ENCODE measurements around the gene DNAJC1.

The DNAJC1 gene

DNA sequence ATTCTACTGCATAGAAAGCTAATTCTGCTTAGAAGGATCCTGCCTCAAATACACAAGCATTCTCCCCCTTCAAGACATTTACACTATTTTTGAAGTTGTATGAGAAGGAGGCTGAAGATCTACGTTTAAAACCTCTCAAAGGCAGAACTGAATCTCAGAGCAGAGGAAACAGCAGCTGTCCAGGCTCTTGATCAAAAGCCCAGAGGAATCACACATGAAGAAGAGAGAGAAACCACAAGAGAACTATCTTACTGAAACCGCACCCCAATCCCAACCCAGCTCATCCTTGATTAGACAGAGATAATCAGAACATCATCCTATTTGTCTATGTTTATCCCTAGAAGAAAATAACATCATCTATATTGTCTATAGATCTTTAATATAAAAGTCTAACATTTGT is 2.2 kb upstream of the DNAJC1 start:
- no peak for DNase-seq

DNA sequence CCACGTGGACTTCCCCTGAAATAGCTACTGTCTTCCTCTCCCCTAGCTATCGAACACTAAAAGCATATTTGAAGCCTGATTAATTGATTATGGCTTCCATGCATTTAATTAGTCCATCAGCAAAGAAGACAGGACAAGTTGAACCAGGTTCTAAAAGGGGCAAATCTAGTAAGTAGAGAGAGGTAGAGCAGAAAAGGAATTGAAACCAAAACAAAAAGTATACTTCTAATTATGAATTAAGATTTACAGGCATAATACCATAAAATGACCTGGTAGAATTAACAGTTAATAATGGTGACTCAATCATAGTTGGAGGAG is 393 bp upstream of the DNAJC1 start:
- no peak for DNase-seq

DNA sequence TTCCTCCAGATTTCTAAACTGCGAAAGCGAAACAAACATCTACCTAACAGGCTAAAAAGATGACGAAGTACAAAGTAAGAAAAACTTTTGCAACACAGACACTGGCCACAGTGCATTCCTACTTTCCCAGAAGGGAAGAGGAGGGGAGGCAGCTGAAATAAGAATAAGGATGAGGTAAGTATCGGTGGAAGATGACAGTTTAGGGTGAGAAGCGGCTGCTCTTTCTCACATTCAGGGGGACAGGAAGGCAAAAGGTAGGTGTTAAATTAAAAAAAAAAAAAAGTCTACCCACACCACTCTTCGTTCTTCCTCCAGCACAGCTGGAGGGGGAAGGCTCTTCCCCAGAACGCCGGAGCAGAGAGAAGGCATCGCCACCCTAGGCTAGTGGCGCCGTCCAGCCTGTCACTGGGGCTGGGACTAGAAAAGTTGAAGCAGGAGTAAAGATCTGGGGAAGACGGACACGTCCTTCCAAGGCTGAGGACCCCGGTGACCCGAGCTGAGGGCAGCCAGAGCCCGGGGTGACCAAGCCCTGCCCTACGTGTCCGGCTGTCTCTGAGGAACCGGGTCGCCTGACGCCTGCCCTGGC is 846 bp downstream of the DNAJC1 start:
- DNase-seq = no peak

DNA sequence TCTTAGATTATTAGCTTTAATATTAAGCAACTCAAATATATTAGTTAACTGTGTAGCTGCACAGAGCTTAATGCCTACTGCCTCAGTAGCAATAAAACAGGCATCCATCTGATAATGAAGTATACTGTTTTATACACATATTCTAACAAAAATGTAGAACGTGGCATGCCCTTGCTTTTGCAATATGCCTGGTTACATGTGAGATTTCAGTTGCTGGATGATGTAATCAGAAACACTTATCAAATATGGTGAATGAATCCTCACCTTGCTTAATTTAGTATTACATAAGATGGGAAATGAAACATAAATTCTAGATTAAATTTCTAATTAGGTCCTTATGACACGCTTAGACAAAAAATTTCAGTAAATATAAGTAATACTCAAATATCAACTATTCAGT is 8.0 kb downstream of the DNAJC1 start:
- no peak for DNase-seq

DNA sequence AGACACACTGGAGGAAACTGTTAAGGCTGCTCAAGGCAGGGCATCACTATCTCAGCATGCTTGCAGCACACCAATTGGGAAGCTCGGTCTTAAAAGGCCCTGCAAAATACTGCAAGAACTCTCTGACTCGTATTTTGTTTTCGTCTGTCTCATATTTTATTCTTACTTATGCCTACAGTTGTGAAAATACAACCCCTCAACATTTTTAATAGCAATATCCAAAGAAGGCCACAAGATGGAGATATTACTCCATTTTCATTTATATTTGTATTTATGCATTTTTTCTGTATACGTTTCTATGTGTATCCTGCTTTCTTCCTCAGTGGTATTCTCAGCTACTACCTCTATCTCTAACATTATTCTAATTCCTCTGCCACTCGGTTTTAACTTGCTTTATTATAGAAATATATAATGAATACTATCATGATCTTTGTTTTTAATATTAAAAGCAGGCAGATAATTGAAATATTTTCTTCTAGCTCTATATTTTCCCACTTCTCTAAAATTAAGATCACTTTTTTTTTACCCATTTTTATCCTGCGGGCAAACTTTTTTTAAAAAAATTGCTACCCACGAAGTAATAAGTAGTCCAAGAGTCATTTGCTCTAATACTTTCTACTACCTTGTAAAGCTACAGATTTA is 10.0 kb downstream of the DNAJC1 start:
- DNase-seq = no peak

DNA sequence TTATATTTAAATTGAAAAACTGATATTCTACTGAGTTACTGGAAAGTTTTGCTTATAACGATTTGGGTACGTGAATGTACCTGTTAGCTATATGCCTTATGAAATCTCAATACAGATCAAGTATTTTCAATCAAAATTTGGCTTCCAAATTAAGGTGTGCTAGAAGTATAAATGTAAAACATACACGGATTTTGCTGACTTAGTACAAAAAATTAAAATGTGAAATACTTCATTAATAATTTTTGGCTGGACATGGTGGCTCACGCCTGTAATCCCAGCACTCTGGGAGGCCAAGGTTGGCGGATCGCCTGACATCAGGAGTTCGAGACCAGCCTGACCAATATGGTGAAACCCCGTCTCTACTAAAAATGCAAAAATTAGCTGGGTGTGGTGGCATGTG is 11.7 kb downstream of the DNAJC1 start:
- DNase-seq = no peak

DNA sequence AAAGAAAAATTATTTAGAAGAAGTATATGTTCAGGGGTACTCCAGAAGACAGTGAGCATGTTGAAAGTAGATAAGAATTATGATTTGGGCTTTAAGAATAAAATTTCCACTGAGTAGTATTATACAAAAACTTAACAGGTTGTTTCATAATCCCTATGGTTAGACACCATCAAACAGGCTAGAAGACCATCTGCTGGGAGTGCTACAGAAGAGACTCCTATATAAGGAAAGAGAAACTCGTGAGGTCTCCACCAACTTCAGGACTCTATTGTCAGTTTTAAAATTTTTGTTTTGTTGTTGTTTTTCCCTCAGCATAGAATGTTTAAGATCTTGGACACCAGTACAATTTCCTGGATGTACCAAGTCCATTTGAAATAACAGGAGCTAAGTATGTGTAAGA is 13.1 kb downstream of the DNAJC1 start:
- no peak for DNase-seq

DNA sequence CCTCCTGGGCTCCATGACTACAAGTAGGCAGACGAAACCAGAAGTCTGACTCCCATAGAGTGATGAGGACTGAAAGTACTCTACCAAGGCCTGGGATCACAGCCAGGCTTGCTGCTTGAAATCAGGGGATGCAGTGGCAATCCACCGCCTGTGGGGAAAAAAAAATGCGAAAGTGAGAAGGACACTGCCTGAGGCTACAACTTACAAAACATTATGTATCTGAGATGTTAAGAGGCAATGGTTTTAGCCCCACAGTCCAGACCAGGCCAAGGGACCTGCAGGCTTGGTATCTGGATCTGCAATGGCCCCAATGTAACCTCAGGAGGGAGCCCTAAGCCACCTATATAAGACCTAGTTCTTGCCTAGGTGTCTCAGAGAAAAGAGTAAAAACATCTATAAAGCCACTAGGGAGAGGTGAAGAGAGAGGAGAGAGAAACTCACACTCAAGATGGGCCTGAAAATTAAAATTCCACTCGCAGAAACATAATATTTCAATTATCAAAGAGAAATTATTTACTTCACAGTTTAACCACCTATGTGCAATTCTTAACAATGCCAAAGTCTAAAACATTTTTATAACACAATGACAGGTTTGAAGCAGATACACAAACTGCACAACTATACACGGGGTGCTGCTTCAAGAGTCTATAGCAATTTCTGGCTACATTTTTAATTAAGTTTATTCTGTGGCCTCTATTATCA is 13.9 kb downstream of the DNAJC1 start:
- DNase-seq = no peak

DNA sequence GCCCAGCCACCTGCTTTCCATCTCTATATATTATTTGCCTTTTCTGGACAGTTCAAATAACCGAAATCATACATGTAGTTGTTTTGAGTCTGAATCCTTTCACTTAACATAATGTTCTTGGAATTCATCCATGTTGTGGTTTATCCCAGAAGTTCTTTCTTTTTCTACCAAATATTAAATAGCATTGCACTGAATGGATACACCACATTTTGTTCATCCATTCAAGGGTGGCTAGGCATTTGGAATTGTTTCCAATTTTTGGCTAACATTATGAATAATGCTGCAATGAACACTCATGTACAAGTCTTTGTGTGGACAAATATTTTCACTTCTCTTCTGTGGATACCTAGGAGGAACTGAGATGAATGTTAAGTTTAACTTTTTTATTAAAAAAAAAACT is 18.0 kb downstream of the DNAJC1 start:
- no peak for DNase-seq

DNA sequence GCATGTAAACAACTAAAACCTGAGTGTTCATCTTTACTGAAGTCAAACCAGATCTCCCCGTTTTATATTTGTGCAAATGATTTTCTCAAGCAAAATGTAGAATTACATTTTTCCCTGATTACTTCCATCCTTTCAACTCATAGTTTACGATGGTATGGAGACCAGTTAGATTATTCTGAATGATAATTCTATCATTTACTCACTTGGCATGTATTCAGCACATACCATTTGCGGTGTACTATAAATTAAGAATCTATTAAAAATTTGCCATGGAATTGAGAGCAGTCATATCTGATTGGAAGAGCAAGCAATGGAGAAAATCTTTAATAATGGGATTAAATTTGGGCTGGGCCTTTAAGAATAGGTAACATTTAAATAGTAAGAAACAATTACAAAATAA is 22.4 kb downstream of the DNAJC1 start:
- DNase-seq = no peak

DNA sequence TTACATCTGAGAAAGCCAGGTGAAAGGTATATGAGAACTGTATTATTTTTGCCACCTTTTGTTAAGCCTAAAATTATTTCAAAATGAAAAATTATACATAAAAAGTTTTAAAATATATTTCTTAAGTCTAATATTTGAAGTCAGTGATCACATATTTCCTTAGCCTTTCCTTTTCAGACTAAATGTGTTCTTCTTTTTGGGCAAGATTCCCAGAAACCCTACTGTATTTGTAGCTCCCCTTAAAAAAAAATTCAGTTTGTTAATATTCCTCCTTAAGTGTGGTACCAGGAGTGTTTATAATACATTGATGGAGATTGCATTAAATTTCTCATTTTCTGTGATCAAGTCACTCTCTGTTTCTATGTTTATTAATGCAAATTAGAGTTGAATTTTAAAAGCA is 22.8 kb downstream of the DNAJC1 start:
- DNase-seq = no peak

DNA sequence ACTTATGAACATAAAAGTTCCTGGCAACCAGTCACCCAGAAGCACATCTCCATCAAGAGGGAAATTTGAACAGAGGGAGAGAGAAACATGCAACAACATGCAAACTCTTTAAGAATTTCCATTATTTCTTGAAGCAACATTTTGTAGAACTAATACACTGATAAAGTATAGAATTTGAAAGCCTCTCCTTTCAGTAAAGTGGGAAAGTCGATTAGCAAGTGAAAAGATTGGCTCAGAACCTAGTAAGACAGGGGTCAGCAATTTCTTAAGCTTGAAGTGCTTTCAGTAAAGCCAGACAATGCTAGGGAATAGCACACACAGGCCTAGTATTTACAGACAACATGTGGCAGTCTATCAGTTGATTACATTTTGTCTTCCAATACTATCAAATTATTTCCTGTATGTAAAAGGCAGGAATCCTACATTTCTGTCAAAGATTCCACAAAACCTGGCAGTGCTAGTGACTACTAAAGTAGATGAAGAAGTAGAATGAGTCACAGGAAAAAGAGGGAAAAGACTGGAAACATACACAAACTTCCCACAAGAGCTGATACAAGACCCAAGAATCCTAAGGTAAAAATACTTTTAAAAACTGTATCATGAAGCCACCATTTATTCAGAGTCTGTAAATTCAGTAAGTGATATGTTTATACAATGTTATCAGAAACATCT is 25.2 kb downstream of the DNAJC1 start:
- DNase-seq = no peak

DNA sequence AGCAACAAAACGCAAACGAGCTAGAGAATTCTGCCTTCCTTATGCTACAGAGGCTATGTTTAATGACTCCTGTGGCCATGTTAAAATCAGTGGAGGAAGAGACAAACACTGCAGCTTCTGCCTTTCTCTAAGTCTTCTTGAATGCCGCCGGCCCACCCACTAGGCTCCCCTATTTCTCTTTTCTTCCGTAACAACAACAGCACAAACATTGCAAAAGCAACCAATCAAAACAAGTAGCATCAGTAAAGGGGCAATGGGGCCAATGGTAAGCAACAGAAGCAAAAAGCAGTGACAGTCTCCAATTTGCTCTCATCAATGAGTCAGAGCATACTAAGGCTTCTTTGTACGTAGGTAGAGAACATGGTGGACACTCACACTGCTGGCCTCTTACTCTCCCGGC is 26.8 kb downstream of the DNAJC1 start:
- no peak for DNase-seq

DNA sequence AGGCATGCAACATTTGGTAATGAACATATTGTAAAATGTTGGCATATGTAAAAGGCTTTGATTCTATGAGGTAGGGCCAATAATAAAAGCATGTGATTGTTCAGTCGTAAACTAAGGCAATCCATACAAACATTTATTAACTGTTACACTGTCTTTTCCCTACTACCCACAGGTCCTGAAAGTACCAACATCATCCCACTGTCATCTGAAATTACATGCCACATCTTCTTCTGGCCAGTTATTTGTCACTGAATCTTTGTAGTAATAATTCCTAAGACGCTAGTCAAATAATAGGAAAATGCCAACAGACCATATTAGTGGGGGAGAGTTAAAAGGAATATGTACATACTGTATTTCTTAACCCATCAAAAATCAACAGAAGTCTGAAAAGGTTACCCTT is 27.2 kb downstream of the DNAJC1 start:
- no peak for DNase-seq

DNA sequence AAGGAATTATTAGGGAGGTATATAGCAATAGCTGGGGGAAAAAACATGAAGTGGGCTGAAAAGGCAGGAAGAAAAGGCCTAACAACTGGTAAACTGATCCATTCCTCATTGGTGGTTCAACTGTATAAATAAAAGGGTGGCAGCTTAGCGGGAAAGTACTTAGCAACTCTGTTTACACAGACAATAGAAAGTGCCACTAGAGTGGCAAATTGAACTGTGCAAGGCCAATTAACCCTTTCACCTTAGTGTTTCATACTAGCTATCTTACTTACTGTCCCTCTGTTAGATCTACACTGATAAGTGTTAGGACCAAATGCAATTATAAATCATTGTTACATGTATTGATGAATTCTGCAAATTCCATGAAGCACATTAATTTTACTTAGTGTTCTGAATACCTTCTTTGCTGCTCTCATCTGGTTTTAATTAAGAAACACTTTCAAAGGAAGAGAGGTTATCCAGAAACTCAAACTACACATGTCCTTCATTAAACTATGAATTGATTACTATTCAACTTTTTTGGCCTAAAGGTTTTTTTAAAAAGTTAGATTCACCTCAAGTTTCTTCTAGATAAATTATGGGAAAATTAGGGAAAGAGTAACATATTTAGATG is 28.0 kb downstream of the DNAJC1 start:
- DNase-seq = no peak

DNA sequence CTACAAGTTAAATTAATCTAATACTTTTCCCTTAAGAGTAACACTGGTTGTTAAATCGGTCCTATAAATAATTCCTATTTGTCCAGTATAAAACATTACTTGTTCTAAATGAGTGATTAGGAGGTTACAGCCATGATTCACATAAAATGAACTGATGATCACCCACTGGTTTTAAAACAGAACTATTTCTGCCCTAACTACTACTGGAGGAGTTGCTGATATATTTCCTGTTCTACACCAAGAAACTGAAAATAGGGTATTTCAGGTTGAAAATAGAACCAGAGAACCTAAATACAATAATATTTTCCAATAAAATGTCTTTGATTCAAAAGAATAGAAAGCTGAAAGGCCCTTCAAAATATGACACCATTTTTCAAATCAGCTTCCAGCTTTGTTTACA is 30.9 kb downstream of the DNAJC1 start:
- DNase-seq = no peak

DNA sequence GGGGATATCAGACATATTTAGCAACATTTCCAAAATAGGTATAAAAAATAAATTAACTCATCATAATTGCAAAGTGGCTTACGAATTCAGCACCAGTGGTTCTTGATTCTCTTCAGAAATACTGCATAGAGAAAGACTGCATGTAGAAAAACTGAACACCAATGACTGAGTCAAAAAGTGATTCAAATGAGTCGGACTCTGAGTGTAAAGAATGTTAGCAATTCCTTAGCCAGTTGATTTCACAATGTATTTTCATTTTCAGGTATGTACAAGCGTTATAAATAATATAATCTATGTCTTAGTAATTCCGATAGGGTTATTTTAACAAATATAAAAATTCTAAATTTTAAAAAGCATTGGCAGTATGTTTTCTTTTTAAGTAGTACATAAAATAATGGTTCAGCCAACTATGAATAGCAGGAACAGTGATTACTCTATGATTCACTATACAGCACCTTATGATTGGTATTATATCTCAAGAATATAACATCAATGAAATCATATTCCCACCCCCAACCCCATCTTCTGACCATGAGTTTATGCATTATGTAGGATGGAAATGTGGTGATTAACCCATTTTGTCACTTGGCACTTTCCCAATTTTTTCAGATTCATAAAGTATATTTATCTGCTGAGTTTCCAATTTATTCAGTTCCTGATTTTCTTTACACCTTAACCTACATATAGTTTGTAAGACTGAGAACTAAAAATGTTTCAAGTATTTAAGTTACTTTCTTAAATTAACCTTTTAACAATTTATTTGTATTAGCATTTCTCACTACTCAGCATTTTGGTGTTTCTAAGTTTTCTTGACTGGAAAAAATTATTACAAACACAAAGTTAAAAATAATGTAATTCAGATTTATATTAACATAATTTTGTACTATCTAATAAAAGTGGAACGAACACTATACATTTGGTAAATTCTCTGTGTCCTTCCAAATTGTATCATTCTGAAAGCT is 33.9 kb downstream of the DNAJC1 start:
- DNase-seq = no peak

DNA sequence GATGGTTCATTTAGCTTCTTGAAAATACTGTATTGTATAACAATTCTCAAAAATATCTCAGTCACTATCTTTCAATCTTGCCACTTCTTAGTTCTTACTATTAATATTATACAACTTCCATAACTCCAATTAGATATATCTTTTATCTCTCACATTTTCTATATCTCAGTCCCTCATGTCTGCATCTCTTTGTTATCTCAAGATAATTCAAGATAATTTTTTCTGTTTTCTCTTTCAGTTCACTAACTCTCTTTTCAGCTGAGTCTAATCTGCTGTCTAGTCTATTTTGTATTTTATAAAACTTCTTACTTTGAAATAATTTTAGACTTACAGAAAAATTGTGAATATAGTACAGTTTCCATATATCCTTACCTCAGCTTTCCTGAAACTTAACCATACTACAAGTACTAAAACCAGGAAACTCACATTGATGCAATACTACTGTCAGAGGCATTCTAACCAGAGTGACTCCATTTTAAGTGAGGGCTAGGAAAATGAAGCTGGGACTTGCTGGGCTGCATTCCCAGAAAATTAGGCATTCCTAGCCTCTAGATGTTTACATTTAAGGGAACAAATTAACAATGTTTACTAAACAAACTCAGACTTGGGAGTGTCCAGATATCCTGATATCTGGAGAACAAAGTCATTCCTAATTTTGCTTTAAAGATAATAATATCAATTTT is 38.4 kb downstream of the DNAJC1 start:
- no peak for DNase-seq

DNA sequence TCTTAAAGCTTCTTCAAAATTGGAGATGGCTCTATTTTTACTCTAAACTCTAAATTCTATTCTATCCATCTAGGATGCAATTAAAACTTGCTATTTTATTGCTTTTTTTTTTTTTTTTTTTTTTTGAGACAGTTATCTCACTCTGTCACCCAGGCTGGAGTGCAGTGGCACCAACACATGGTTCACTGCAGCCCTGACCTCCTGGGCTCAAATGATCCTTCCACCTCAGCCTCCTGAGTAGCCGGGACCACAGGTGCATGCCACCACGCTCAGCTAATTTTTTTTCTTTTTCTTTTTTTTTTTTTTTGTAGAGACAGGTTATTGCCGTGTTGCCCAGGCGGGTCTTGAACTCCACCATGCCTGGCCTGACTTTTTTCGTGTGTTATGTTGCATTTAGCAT is 41.2 kb downstream of the DNAJC1 start:
- no peak for DNase-seq

DNA sequence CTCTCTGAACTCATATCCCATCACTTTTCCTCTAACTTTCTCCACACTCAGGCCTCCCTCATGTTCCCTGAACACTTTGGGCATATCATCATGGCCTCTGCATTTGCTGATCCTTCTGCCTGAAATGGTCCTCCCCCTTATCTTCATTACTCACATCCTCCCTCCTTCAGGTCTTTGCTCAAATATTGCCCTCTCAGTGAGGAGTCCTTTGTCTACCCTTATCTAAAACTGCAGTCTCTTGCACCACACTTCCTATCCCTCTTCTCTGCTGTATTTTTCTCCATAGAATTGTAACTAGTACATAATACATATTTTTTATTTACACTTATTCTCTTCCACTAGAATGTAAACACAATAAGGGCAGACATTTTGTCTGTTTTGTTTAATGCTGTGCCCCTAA is 41.7 kb downstream of the DNAJC1 start:
- DNase-seq = no peak

DNA sequence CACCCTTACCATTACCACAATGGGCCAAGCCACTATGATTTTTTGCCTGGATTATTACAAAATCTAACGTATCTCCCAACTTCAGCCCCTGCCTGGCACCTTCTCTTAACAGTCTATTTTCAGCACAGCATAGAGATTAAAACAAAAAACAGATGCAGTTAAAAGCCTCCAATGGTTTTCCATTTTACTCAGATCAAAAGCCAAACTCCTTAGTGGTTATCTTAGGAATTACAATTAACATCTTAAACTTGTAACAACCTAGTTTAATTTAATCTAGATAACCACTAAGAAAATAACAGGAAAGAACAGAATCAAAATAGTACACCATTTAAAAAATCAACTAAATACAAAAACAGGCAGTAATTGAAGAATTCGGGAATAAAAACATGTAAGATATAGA is 43.5 kb downstream of the DNAJC1 start:
- DNase-seq = no peak

DNA sequence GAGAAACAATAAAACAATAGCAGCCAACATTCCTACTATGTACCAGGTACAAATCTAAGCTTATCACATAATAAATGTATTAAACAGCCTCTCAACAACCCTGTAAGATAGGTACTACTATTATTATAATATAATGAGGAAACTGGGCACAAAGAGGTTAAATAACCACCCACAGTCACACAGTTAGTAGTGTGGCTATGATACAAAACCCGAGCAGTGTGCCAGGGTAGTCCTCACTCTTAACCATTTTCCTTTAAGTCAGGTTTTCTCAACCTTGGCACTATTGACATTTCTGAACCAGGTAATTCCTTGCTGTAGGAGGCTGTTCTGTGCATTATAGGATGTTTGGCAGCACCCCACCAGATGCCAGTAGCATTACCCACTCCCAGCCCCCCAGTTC is 48.8 kb downstream of the DNAJC1 start:
- DNase-seq = no peak

Measured in activated CD4-positive, CD25-positive, alpha-beta regulatory T cell (primary cell).